Measurements from ENCODE around the gene FOXO6.

FOXO6 gene

GRCh38 chr1:41427916-41428737, 66.9 kb downstream of the FOXO6 start (continued):
- no peak for TF ChIP-seq TSHZ2 (CRISPR knock-in tag; IDR thresholded peaks at IDR 0.05)
- TF ChIP-seq ZFP3 (CRISPR knock-in tag; IDR thresholded peaks at IDR 0.05), result no peak
- TF ChIP-seq ISL1 (CRISPR knock-in tag; IDR thresholded peaks at IDR 0.05), result no peak
- TF ChIP-seq RARB (CRISPR knock-in tag; IDR thresholded peaks at IDR 0.05), result no peak
- no peak for TF ChIP-seq CSRNP3 (CRISPR knock-in tag; IDR thresholded peaks at IDR 0.05)

GRCh38 chr1:41428738-41429640, 67.8 kb downstream of the FOXO6 start:
- no peak for ATAC-seq
- no peak for TF ChIP-seq ZFP30 (CRISPR knock-in tag; IDR thresholded peaks at IDR 0.05)
- no peak for TF ChIP-seq BACH2 (CRISPR knock-in tag; IDR thresholded peaks at IDR 0.05; ENCODE audit: borderline replicate concordance)
- no peak for TF ChIP-seq CREB5 (CRISPR knock-in tag; IDR thresholded peaks at IDR 0.05; ENCODE audit: low read depth)
- TF ChIP-seq TOX (CRISPR knock-in tag; IDR thresholded peaks at IDR 0.05; ENCODE audit: borderline replicate concordance), result no peak
- TF ChIP-seq SNAI2 (CRISPR knock-in tag; IDR thresholded peaks at IDR 0.05), result no peak
- no peak for TF ChIP-seq TCF4 (CRISPR knock-in tag; IDR thresholded peaks at IDR 0.05; ENCODE audit: borderline replicate concordance)
- TF ChIP-seq POU6F1 (CRISPR knock-in tag; IDR thresholded peaks at IDR 0.05; ENCODE audit: borderline replicate concordance, low read depth), result no peak
- no peak for TF ChIP-seq CSDC2 (CRISPR knock-in tag; IDR thresholded peaks at IDR 0.05)
- TF ChIP-seq ISL1 (CRISPR knock-in tag; IDR thresholded peaks at IDR 0.05), result no peak
- TF ChIP-seq ZNF8 (CRISPR knock-in tag; IDR thresholded peaks at IDR 0.05), result no peak
- no peak for TF ChIP-seq ESRRG (CRISPR knock-in tag; IDR thresholded peaks at IDR 0.05)
- no peak for TF ChIP-seq CSRNP3 (CRISPR knock-in tag; IDR thresholded peaks at IDR 0.05)
- TF ChIP-seq ZC3H10 (CRISPR knock-in tag; IDR thresholded peaks at IDR 0.05), result no peak
- TF ChIP-seq PATZ1 (CRISPR knock-in tag; IDR thresholded peaks at IDR 0.05; ENCODE audit: borderline replicate concordance), result no peak
- no peak for TF ChIP-seq ARNTL (CRISPR knock-in tag; IDR thresholded peaks at IDR 0.05; ENCODE audit: borderline replicate concordance, low read depth)
- TF ChIP-seq ZNF565 (CRISPR knock-in tag; conservative IDR thresholded peaks at IDR 0.05; ENCODE audit: low read depth), result no peak
- no peak for TF ChIP-seq GLIS3 (CRISPR knock-in tag; IDR thresholded peaks at IDR 0.05)
- TF ChIP-seq RARB (CRISPR knock-in tag; IDR thresholded peaks at IDR 0.05), result no peak
- no peak for TF ChIP-seq OSR1 (CRISPR knock-in tag; IDR thresholded peaks at IDR 0.05)
